Heart right ventricle (tissue), 16 donors: ENCODE data around the gene ZNF423. TPM values are rescaled to one million over a fixed set of nuclear protein-coding genes. Genes with fewer than 3 reads are reported as not detected.

ENCODE experiments used
- ATAC-seq, 8 donors: fragments of 200-7000 bp; cut with Tn5 transposase; one replicate each; pipeline ENCODE4 v1.9.1; 2020; ENCODE audit warnings: mild to moderate bottlenecking in 8 of 8, moderate library complexity in 8 of 8, moderate number of reproducible peaks in 1 of 8
- DNase-seq, 2 donors: peaks; one replicate each; pipeline ENCODE4 v3.0.0-alpha.2; 2020
- H3K27ac ChIP-seq, 10 donors: fragments of 200-600 bp; sonication (generic) in 2 of 10; one replicate each; pipeline versions ENCODE4 v1.5.0 to v1.8.0; 2020 to 2022; ENCODE audit warnings: mild to moderate bottlenecking in 3 of 10
- H3K27me3 ChIP-seq, 7 donors: fragments of 200-600 bp; one replicate each; pipeline ENCODE4 v1.8.0; 2021 to 2022; ENCODE audit warnings: mild to moderate bottlenecking in 2 of 7
- H3K36me3 ChIP-seq, 9 donors: fragments of 200-600 bp; sonication (generic) in 1 of 9; one replicate each; pipeline versions ENCODE4 v1.5.0 to v1.8.0; 2020 to 2022; ENCODE audit warnings: mild to moderate bottlenecking in 2 of 9
- H3K4me1 ChIP-seq, 9 donors: fragments of 200-600 bp; sonication (generic) in 1 of 9; one replicate each; pipeline versions ENCODE4 v1.5.0 to v1.8.0; 2020 to 2022; ENCODE audit warnings: mild to moderate bottlenecking in 4 of 9
- H3K4me3 ChIP-seq, 10 donors: fragments of 200-600 bp; sonication (generic) in 2 of 10; one replicate each; pipeline versions ENCODE4 v1.5.0 to v1.8.0; 2020 to 2022; ENCODE audit warnings: mild to moderate bottlenecking in 7 of 10, moderate library complexity in 2 of 10
- H3K9me3 ChIP-seq, 11 donors: fragments of 200-600 bp in 10 of 11; sonication (generic) in 2 of 11; one replicate each; pipeline versions ENCODE4 v1.5.0 to v1.8.0; 2013 to 2022; ENCODE audit warnings: mild to moderate bottlenecking in 2 of 11, control low read depth in 1 of 11, moderate library complexity in 1 of 11
- WGBS, 2 donors: extraction: QIAGEN DNeasy Blood & Tissue Kit; methylation state at CpG; one replicate each; pipeline ENCODE4 v1.1.7; 2013; ENCODE audit warnings: inconsistent platforms in 1 of 2; 5-methylcytosine and 5-hydroxymethylcytosine counted together
- intact Hi-C, 10 donors: fragments of 100-400 bp; cut with DNase I; formaldehyde crosslinking; loops; one replicate each; pipeline versions ENCODE4 v1.11.1 to v1.14.2; 2022
- polyA plus RNA-seq, 2 donors: library from polyadenylated mRNA; stranded (reverse); fragments of 200-250 nt; gene quantifications; one replicate each; pipeline ENCODE4 v1.2.3, GENCODE V29; 2013
- total RNA-seq, 10 donors: library from RNA; stranded (reverse); fragmentation: NEBNext Ultra II Directional in 3 of 10; extraction: Animal tissue kit (Norgen Biotek cat#: 25700) in 3 of 10; gene quantifications; one replicate each; pipeline versions ENCODE4 v1.2.1 to v1.2.4, GENCODE V29; 2021 to 2023
- TF ChIP-seq, protein P1 (sequence below), 9 donors: fragments of 200-600 bp; sonication (generic) in 2 of 9; IDR thresholded peaks; one replicate each; pipeline versions ENCODE4 v1.5.0 to v1.8.0; 2021 to 2022; ENCODE audit warnings: antibody characterized with exemption in 9 of 9, mild to moderate bottlenecking in 5 of 9, moderate library complexity in 1 of 9
- donor health status: Arrhythmogenic right ventricular cardiomyopathy.
- donor health status: ischemic (EF 13 %, LVEDD 7.1; RV severe dilation, severe dysfunction).
- donor health status: healthy with polysubstance abuse.
- donor health status: DM: no; HTN: yes; CAD: no.
- donor health status: DM: no; HTN: no; CAD: no.
- donor health status: ischemic (EF 25% LVEDD 6.9; RV normal size, moderate dysfunction).
- donor health status: ischemic (EF 25% LVEDD 5.7; RV mildly dilated, moderate dysfunction).
- donor health status: healthy.
- donor health status: DM: yes; HTN: yes; CAD: no.
- donor health status: Ischemic cardiomyopathy.
- donor health status: ischemic (EF 35%, LVEDD 5.7; RV mildly dilated, moderate dysfunction).
- donor health status: nonischemic (EF 11% LVEDD 7.7; RV severe dilation, severe dysfunction).
- donor health status: DM: yes; HTN: yes; CAD: no.
- donor health status: PGD.
- donor health status: ischemic (EF 29% LVEDD 5.4; RV normal size, mild dysfunction).
- donor health status: nonischemic (EF 23%, LVEDD 6.1; RV moderate dilation, normal function).

Gene ZNF423
- total and polyA plus RNA-seq, 12 donors: 2.6 to 10.6 (median 7.0) TPM

DNA sequence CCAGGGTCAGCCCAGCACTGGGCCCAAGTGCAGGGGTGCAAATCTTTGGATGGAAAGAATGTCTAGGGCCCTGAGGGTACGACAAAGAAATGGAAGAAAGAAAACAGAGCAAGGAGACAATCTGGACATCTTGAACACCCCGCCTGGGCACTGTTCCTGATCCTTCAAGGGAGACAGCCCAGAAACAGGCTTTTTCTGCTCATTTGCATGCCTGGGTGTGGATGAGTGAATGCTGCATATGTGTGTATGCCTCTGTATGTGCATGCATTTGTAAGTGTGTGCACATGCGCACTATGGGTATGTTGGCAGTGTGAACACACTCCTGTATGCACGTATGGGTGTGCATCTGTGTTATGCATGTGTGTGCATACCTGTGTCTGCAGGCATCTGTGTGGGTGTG lies 79.2 kb downstream of the ZNF423 start:
- no peaks in the 10 kb centered on the region for H3K9me3 ChIP-seq
- DNase-seq: no peak
- H3K27me3 ChIP-seq: no peaks in the 10 kb centered on the region
- H3K4me3 ChIP-seq: peak overlapping the region in 4 of 10 donors; percentile 16 to 24 (median 20)
- WGBS, 2 donors: 85 to 86% methylated on average over 4 of the region's 4 CpGs
- peak in 1 of 8 donors; percentile 2 for ATAC-seq
- H3K27ac ChIP-seq: peak overlapping the region in 7 of 10 donors; percentile 36 to 78 (median 73)
- intact Hi-C loops: loop anchor here in 5 of 10 donors (2.0 to 10.0 kb wide), 5 partner anchors 22 to 81 kb away; partner anchors contain the start of gene ZNF423 (in 2 of the 5)
- TF ChIP-seq, protein P1, sequence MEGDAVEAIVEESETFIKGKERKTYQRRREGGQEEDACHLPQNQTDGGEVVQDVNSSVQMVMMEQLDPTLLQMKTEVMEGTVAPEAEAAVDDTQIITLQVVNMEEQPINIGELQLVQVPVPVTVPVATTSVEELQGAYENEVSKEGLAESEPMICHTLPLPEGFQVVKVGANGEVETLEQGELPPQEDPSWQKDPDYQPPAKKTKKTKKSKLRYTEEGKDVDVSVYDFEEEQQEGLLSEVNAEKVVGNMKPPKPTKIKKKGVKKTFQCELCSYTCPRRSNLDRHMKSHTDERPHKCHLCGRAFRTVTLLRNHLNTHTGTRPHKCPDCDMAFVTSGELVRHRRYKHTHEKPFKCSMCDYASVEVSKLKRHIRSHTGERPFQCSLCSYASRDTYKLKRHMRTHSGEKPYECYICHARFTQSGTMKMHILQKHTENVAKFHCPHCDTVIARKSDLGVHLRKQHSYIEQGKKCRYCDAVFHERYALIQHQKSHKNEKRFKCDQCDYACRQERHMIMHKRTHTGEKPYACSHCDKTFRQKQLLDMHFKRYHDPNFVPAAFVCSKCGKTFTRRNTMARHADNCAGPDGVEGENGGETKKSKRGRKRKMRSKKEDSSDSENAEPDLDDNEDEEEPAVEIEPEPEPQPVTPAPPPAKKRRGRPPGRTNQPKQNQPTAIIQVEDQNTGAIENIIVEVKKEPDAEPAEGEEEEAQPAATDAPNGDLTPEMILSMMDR (IDR thresholded peaks at IDR 0.05): no peak
- H3K36me3 ChIP-seq: no peaks in the 10 kb centered on the region
- H3K4me1 ChIP-seq: peaks cover 8 to 73% (median 57%) of the 10 kb centered on the region in 9 donors

DNA sequence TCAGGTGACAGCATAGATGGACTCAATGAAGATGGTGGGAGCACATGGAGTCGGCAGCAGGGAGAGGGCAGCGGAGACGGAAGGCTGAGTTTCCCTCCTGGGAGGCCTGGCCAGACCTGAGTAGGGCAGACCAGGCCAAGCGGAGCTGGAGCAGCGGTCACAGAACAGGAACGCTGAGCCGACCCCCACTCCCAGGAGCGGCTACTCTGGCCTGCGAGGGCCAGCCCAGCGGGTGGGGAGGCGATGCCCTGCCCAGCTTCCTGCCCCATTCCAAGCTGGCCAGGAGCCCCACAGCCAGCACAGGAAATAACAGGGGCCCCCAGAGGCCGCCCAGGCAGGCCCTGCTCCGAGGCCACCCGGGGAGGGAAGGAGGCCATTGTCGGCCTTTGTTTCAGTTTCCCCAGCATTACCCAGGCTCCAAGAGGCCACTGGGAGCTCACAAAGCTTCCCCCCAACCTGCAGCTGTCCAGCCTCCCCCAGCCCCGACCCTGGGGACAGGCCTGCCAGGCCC lies 79.8 kb downstream of the ZNF423 start:
- intact Hi-C loops: loop anchor here in 5 of 10 donors (2.0 to 10.0 kb wide), 5 partner anchors 21 to 81 kb away; partner anchors contain the start of gene ZNF423 (in 2 of the 5)
- no peaks in the 10 kb centered on the region for H3K9me3 ChIP-seq
- 40 to 42% methylated on average over 14 to 16 of the region's 16 CpGs for WGBS, 2 donors
- H3K27me3 ChIP-seq: no peaks in the 10 kb centered on the region
- peak overlapping the region in 9 of 10 donors; percentile 36 to 78 (median 70) for H3K27ac ChIP-seq
- H3K36me3 ChIP-seq: no peaks in the 10 kb centered on the region
- ATAC-seq (peak; percentile 80 to 92 (median 87)), DNase-seq (peak; percentile 60 to 62)
- peak overlapping the region in 4 of 10 donors; percentile 16 to 24 (median 20) for H3K4me3 ChIP-seq
- TF ChIP-seq, protein P1 (IDR thresholded peaks at IDR 0.05): no peak
- peaks cover 8 to 72% (median 57%) of the 10 kb centered on the region in 9 donors for H3K4me1 ChIP-seq

DNA sequence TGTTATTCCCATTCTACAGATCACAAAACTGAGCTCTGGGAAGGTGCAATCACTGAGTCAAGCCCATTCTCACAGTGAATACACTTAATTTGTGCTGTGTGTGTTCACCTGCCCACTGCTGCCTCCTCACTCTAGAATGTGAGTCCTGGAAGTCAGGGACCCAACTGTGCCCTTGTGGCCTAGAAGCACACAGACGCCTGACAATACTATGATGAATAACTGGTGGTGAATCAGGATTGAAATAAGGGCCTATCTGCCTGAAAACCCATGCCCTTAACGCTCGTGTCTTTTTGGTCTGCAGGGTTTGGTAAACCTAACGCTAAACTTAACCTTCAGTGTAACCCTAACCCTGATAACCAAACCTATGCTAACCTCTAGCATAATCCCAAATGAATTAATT lies 80.3 kb downstream of the ZNF423 start:
- WGBS, 2 donors: 79% methylated on average over 4 of the region's 4 CpGs
- Histone ChIP-seq H3K9me3 (no peaks in the 10 kb centered on the region), H3K27me3 (no peaks in the 10 kb centered on the region), H3K27ac (peak overlapping the region in 9 of 10 donors; percentile 36 to 78 (median 70)), H3K36me3 (no peaks in the 10 kb centered on the region), H3K4me1 (peaks cover 8 to 71% (median 56%) of the 10 kb centered on the region in 9 donors), H3K4me3 (peak overlapping the region in 2 of 10 donors; percentile 16 to 21)
- DNase-seq: no peak
- intact Hi-C loops: loop anchor here in 5 of 10 donors (5.0 to 10.0 kb wide), 4 partner anchors 42 to 82 kb away; partner anchors contain the start of gene ZNF423 (in 2 of the 5)
- TF ChIP-seq, protein P1 (IDR thresholded peaks at IDR 0.05): no peak
- ATAC-seq: no peak

DNA sequence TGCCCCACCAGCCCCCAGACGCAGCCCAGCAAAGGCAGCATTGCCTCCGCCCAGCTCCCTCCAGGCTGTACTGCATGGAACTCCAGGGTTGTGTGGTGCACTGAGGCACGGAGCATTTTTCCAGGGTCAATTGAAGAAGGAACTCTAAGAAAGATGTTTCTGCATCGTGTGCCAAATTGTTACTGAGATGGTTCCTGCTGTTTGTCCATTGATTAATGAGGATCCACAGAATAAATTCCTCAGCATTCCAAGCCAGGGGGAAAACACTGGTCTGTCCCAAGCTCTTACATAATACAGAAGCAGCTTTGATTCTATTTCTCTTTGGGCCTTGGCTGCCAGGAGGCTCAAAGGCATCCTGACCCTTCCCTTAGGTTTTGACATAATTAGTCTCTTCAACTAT lies 80.9 kb downstream of the ZNF423 start:
- Histone ChIP-seq H3K9me3 (no peaks in the 10 kb centered on the region), H3K4me1 (peaks cover 8 to 65% (median 51%) of the 10 kb centered on the region in 9 donors), H3K36me3 (no peaks in the 10 kb centered on the region), H3K27me3 (no peaks in the 10 kb centered on the region), H3K4me3 (no peak overlapping the region), H3K27ac (peak overlapping the region in 6 of 10 donors; percentile 36 to 78 (median 74))
- 84 to 86% methylated on average over 4 of the region's 4 CpGs for WGBS, 2 donors
- ATAC-seq: no peak
- intact Hi-C loops: loop anchor here in 5 of 10 donors (5.0 to 10.0 kb wide), 4 partner anchors 42 to 82 kb away; partner anchors contain the start of gene ZNF423 (in 2 of the 5)
- no peak for DNase-seq
- TF ChIP-seq, protein P1 (IDR thresholded peaks at IDR 0.05): no peak
